K562 (cell line): ENCODE results near the gene KATNB1.

Experiments
- CBX5 ChIP-seq: IDR thresholded peaks from 2 replicates; pipeline ENCODE4 v1.6.1; 2014; ENCODE audit warnings: low read depth, borderline replicate concordance
- CEBPB ChIP-seq: fragments of 450-650 bp; IDR thresholded peaks from 2 replicates; pipeline ENCODE4 v1.6.1; 2016; ENCODE audit warnings: missing genetic modification characterization, missing compliant biosample characterization
- CTCF ChIP-seq, 3 experiments: IDR thresholded peaks in 2 of 3; conservative IDR thresholded peaks in 1 of 3; 2 replicates each; pipeline ENCODE4 v1.5.1; 2011 to 2012; ENCODE audit warnings: low read length in 3 of 3, mild to moderate bottlenecking in 3 of 3, control low read depth in 2 of 3, improper control_type of control experiment in 1 of 3, inconsistent platforms in 1 of 3, low read depth in 1 of 3, mixed read lengths in 1 of 3, moderate library complexity in 1 of 3; ENCODE audit not compliant: insufficient read depth in 2 of 3
- E4F1 ChIP-seq: fragments of 250-450 bp; sonication (Bioruptor Pico); IDR thresholded peaks from 2 replicates; pipeline ENCODE4 v1.5.0; 2021; ENCODE audit warnings: mild to moderate bottlenecking, borderline replicate concordance
- EP300 ChIP-seq: IDR thresholded peaks from 2 replicates; pipeline ENCODE4 v1.6.1; 2012; ENCODE audit warnings: low read length, improper control_type of control experiment
- ETS1 ChIP-seq: conservative IDR thresholded peaks from 2 replicates; pipeline ENCODE4 v1.6.1; 2011; ENCODE audit warnings: low read depth, mild to moderate bottlenecking, low read length; ENCODE audit not compliant: control insufficient read depth
- GABPA ChIP-seq: fragments of 200-800 bp; sonication (Bioruptor generic); conservative IDR thresholded peaks from 2 replicates; pipeline ENCODE4 v1.6.1; 2016; ENCODE audit warnings: low read depth, missing genetic modification characterization, missing compliant biosample characterization
- LCOR ChIP-seq: sonication (generic); formaldehyde crosslinking; IDR thresholded peaks from 2 replicates; pipeline ENCODE4 v1.8.0; 2022; ENCODE audit warnings: mild to moderate bottlenecking, missing genetic modification reagents
- SMAD4 ChIP-seq: fragments of 250-450 bp; sonication (Bioruptor Pico); conservative IDR thresholded peaks from 2 replicates; pipeline ENCODE4 v1.8.0; 2021; ENCODE audit warnings: inconsistent platforms, mild to moderate bottlenecking, moderate library complexity
- SMARCC2 ChIP-seq: fragments of 450-650 bp; IDR thresholded peaks from 2 replicates; pipeline ENCODE4 v1.6.1; 2017; ENCODE audit warnings: antibody characterized with exemption, moderate library complexity, mild to moderate bottlenecking, low read depth
- ZHX1 ChIP-seq: fragments of 150-350 bp; conservative IDR thresholded peaks from 2 replicates; pipeline ENCODE4 v1.6.1; 2014; ENCODE audit warnings: low read length
- ZNF274 ChIP-seq: IDR thresholded peaks from 2 replicates; pipeline ENCODE4 v1.6.1; 2011; ENCODE audit warnings: low read depth, mild to moderate bottlenecking, low read length, moderate library complexity, borderline replicate concordance
- ZNF77 ChIP-seq: fragments of 250-450 bp; sonication (Bioruptor Pico); IDR thresholded peaks from 2 replicates; pipeline ENCODE4 v1.5.0; 2020
- ZNF79 ChIP-seq: fragments of 250-450 bp; sonication (Bioruptor Pico); IDR thresholded peaks from 2 replicates; pipeline ENCODE4 v1.4.0; 2020; ENCODE audit warnings: low read depth, mild to moderate bottlenecking, moderate library complexity

- TF ChIP-seq CTCF (IDR thresholded peaks at IDR 0.05 in 2 of 3, conservative IDR thresholded peaks at IDR 0.05 in 1 of 3; ENCODE audit: insufficient read depth in 2 of 3, low read depth in 1 of 3, low read length in 3 of 3) (no peak), ZNF274 (no peak), EP300 (peak; percentile 61; the same call in 1 of the 2 replicates), SMAD4 (CRISPR knock-in tag) (0 out of 2 replicates have a peak, but pooled peaks have one; percentile 37), SMARCC2 (no peak), ZNF79 (CRISPR knock-in tag) (no peak), CEBPB (tag) (no peak), LCOR (CRISPR knock-in tag) (no peak), CBX5 (no peak), ZHX1 (no peak), ETS1 (no peak), E4F1 (no peak), ZNF77 (CRISPR knock-in tag) (no peak), GABPA (tag) (no peak)
Observed at GRCh38 chr16:57700781-57701551, 34.6 kb upstream of the KATNB1 start.
